Motor neuron (in vitro differentiated cells): ENCODE data around the gene GMPPA. TPM values are rescaled to one million over a fixed set of nuclear protein-coding genes. Genes with fewer than 3 reads are reported as not detected.
A peak's percentile ranks its signal among the peaks of the same experiment; 100 is the strongest.

ENCODE experiments used
- ATAC-seq, 8 experiments: fragments of 200-7000 bp; cut with Tn5 transposase; replicated peaks in 6 of 8; 2 replicates each; pipeline ENCODE4 v1.8.0; 2021; ENCODE audit warnings: mild to moderate bottlenecking in 8 of 8, moderate library complexity in 8 of 8
- H3K27ac ChIP-seq, 2 donors: fragments of 250-450 bp; sonication (Bioruptor Pico); 2 replicates each; pipeline ENCODE4 v1.9.0; 2021; ENCODE audit warnings: antibody characterized with exemption in 2 of 2, mild to moderate bottlenecking in 2 of 2, moderate library complexity in 1 of 2
- H3K4me1 ChIP-seq, 2 donors: fragments of 250-450 bp; sonication (Bioruptor Pico); replicated peaks in 1 of 2; 2 replicates each; pipeline ENCODE4 v1.6.1; 2021; ENCODE audit warnings: antibody characterized with exemption in 2 of 2, mild to moderate bottlenecking in 2 of 2, moderate library complexity in 1 of 2
- H3K4me3 ChIP-seq, 5 donors: fragments of 250-450 bp; sonication (Bioruptor Pico); 2 replicates each; pipeline ENCODE4 v1.9.0; 2021; ENCODE audit warnings: antibody characterized with exemption in 5 of 5, mild to moderate bottlenecking in 5 of 5, moderate library complexity in 4 of 5
- WGBS, 10 experiments: fragments of 450-650 bp; shearing (Covaris generic); methylation state at CpG; one replicate each; pipeline ENCODE4 v1.0.0; 2022; 5-methylcytosine and 5-hydroxymethylcytosine counted together
- in situ Hi-C, 9 experiments: fragments of 400-800 bp; cut with MboI; loops; one replicate each; pipeline ENCODE4 v1.15.0; 2021; ENCODE audit warnings: low sequenced_read_pairs in 9 of 9, low pct_unique_long_range_greater_than_20kb in 2 of 9; ENCODE audit not compliant: unreplicated experiment in 9 of 9
- total RNA-seq, 8 experiments: library from RNA; unstranded; fragments of 300-600 nt; gene quantifications; 2 replicates each; pipeline versions ENCODE4 v1.2.3 to v1.2.4, GENCODE V29; 2022

GMPPA gene
- total RNA-seq, 8 experiments from 2014 or later = 11.9 to 59.7 (median 27.0) TPM

DNA sequence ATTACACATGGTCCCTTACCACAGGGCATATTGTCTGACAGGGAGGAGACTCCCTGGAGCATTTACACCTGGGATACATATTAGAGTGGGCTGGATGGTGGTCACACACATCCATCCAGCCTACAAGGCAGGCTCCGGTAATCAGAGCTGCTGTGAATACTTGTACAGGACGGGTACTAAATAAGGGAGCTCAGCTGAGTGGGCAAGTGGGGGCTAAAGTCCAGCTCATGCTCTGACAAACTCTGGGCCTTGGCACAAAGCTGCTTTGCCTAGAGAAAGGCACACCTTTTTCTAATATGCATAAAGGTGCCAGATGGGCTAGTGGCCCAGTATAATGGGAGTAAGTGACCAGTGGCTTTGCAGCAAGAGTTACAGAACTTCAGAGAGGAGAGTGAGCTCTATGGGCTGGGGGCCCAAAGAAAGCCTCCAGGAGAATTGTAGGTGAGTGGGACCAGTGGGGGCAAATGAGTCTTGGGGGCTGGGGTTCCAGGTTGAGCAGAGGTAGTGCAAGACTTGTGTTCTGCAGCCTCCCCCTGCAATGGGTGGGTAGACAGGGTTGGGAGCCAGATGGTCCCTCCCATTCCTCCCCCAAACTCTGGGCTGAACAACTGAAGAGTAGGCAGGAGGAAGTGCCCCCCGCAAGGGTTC, 46.7 kb downstream of the GMPPA start:
- ATAC-seq = no peak
- in situ Hi-C loops = no loop called here
- 53 to 100% (median 88%) methylated on average over 1 to 3 of the region's 3 CpGs; no CpG with 5 or more reads in 5 of the 10 experiments for WGBS, 10 experiments
- H3K27ac ChIP-seq = no peak overlapping the region
- peak overlapping the region in 2 of 5 donors; percentile 62 to 87 for H3K4me3 ChIP-seq
- peaks cover 6 to 9% of the 10 kb centered on the region in 2 donors for H3K4me1 ChIP-seq

DNA sequence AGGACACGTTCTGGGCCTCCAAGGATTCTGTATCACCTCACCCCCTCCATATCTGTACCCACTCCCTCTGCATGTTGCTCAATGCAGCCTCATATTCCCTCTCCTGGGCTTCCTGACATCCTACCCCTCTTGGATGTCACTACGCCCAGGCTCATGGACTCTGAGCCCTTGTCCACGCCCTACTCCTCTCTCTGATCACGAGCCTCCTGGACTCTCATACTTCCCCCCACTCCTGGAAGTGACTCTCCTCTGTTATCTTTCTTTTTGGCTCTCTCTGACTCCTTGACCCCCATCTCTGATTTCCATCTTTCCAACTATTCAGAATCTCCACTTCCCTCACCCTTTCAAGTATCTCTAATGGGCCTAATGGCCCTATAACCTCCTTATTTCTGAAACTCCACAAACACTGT, 47.3 kb downstream of the GMPPA start:
- peaks cover 6 to 9% of the 10 kb centered on the region in 2 donors for H3K4me1 ChIP-seq
- WGBS, 10 experiments = 20 to 85% (median 68%) methylated on average over 2 to 4 of the region's 4 CpGs; no CpG with 5 or more reads in 3 of the 10 experiments
- in situ Hi-C loops = no loop called here
- H3K27ac ChIP-seq = no peak overlapping the region
- H3K4me3 ChIP-seq = no peak overlapping the region
- no peak for ATAC-seq

DNA sequence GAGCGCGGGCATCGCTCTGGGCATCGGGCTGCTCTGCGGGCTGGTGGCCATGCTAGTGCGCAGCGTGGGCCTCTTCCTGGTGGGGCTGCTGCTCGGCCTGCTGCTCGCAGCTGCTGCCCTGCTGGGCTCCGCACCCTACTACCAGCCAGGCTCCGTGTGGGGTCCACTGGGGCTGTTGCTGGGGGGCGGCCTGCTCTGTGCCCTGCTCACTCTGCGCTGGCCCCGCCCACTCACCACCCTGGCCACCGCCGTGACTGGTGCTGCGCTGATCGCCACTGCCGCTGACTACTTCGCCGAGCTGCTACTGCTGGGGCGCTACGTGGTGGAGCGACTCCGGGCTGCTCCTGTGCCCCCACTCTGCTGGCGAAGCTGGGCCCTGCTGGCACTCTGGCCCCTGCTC, 48.9 kb downstream of the GMPPA start:
- no peak for ATAC-seq
- H3K4me1 ChIP-seq = peaks cover 6 to 15% of the 10 kb centered on the region in 2 donors
- in situ Hi-C loops = no loop called here
- H3K27ac ChIP-seq = no peak overlapping the region
- WGBS, 10 experiments = 73 to 100% (median 100%) methylated on average over 2 to 3 of the region's 26 CpGs; no CpG with 5 or more reads in 7 of the 10 experiments
- no peak overlapping the region for H3K4me3 ChIP-seq

DNA sequence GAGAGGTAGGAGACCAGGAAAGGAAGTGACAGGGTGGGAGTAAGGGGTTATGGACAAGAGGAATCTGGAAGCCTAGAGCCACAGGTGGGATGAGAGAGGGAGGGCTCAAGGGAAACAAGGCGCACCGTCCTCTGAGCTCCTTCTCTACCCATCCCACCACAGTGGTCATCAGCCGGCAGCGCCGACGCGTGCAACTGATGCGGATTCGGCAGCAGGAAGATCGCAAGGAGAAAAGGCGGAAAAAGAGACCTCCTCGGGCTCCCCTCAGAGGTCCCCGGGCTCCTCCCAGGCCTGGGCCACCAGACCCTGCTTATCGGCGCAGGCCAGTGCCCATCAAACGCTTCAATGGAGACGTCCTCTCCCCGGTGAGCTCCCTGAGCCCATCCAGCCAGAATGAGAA, 50.3 kb downstream of the GMPPA start:
- WGBS, 10 experiments = 72 to 100% (median 92%) methylated on average over 1 to 7 of the region's 18 CpGs; no CpG with 5 or more reads in 4 of the 10 experiments
- Histone ChIP-seq H3K4me3 (no peak overlapping the region), H3K4me1 (peaks cover 11 to 20% of the 10 kb centered on the region in 2 donors), H3K27ac (no peak overlapping the region)
- in situ Hi-C loops = no loop called here
- no peak for ATAC-seq

DNA sequence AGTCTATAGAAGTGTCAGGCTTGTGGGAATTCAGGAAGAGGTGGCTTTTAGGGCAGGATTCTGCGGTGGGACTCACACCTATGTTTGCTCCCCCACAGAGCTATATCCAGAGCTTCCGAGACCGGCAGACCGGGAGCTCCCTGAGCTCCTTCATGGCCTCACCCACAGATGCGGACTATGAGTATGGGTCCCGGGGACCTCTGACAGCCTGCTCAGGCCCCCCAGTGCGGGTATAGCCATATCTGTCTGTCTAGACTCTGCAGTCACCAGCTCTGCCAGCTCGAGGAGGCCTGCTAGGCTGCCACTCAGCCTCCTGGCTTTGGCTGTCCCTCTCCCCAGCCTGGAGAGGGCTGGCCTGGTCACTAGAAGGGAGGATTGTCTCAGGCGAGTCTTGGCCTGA, 50.9 kb downstream of the GMPPA start:
- in situ Hi-C loops = no loop called here
- no peak overlapping the region for H3K27ac ChIP-seq
- no peak for ATAC-seq
- H3K4me1 ChIP-seq = peaks cover 10 to 20% of the 10 kb centered on the region in 2 donors
- WGBS, 10 experiments = 64 to 100% (median 100%) methylated on average over 1 to 3 of the region's 9 CpGs; no CpG with 5 or more reads in 7 of the 10 experiments
- H3K4me3 ChIP-seq = no peak overlapping the region

DNA sequence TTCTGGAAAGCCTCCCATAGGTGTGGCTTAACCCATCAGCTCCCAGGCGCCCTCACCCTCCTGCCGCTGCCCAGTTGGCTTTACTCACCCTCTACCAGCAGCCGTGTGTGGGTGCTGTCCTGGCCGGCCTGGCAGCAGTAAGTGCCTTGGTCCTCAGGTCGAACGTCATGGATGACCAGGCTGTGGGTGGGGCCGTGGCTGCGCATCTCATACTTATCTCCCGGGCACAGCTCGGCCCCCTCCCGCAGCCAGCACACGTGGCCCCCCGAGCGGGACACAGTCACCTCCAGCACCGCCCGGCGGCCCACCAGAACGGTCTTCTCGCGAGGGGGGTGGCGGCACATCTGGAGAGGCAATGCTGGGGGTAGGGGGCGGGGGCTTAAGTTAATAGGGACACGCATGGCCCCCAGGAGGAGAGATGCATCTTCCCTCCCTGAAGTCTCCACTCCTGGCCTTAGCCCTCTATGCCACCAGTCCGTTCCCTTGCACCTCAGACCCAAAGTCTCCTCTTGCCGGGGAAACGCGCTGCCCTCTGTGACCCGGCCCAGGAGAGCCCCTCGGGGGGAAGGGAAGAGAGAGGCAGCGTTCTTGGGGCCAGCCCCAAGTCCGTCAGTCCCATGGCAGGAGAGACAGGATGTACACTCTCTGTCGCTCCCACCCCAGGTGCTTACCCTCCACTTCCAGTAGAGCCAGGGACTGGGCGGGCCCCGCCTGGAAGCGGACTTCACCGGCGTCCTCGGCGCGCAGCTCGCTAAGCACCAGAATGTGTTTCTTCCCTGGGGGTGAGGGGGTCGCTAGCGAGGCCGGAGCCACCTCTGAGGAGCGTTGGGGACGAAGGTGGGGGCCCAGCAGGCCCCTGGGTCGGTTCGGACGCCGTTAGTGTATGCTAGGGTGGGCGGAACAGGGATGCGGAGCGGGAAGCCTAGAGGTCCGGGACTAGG, 53.0 kb downstream of the GMPPA start:
- 0 to 10% (median 0%) methylated on average over 2 to 4 of the region's 54 CpGs; no CpG with 5 or more reads in 7 of the 10 experiments for WGBS, 10 experiments
- ATAC-seq = peak; percentile 36 to 51 (median 46)
- in situ Hi-C loops = no loop called here
- peak overlapping the region; percentile 39 to 60 (median 55) for H3K4me3 ChIP-seq
- peak overlapping the region; percentile 44 to 52 for H3K27ac ChIP-seq
- peaks cover 5 to 14% of the 10 kb centered on the region in 2 donors for H3K4me1 ChIP-seq

DNA sequence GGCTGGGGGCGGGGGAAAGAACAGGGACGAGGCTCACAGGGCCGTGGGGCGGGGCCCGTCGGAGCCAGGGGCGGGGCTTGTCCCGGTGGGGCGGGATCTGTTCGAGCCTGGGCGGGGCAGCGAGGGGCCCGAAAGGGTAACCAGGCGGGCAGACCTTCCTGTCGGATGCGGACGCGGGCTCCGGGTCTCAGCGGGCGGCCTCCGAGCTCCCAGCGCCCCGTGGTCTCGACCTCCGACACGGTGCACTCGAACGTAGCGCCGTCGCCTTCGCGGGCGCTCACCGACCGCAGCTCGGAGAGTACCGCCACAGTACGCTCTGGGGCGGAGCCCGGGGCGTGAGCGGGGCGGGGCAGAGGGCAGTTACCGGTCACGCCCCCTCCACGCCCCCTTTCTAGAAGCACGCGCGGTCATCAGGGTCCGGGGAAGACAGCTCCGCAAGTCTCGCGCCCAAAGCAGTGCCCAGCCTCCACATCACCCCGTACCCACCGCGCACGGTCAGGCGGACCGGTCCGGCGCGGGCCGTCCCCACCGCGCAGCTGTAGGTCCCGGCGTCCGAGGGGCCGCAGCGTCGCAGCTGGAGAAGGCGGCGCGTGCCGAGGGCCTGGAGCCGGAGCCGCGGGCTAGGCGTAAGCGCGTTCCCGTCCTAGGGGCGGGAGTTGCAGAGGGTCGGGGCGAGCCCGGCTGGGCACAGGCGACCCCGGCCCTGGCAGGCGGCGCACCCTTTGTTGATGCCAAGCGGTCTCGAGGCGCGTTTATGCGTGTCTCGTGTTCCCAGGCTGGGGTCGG, 53.9 kb downstream of the GMPPA start:
- 0 to 23% (median 2%) methylated on average over 1 to 17 of the region's 99 CpGs; no CpG with 5 or more reads in 7 of the 10 experiments for WGBS, 10 experiments
- Histone ChIP-seq H3K4me1 (peaks cover 5 to 14% of the 10 kb centered on the region in 2 donors), H3K4me3 (peak overlapping the region; percentile 39 to 60 (median 55)), H3K27ac (peak overlapping the region; percentile 20 to 52)
- ATAC-seq = peak; percentile 75 to 86 (median 80)
- in situ Hi-C loops = no loop called here

DNA sequence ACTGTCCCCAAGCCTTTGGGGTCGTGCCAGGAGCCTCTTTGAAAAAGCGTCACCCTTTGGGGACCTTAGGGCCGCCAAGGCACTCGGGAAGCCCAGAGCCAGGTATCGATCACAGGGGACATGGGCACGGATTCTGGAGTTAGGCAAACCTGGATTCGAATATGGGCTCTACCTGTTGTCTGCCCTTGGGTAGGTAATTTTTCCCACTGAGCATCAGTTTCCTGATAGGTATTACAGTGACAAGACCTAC, 54.4 kb downstream of the GMPPA start:
- peak overlapping the region in 1 of 2 donors; percentile 15 for H3K27ac ChIP-seq
- peaks cover 5 to 14% of the 10 kb centered on the region in 2 donors for H3K4me1 ChIP-seq
- 4 to 80% (median 21%) methylated on average over 1 to 4 of the region's 7 CpGs; no CpG with 5 or more reads in 6 of the 10 experiments for WGBS, 10 experiments
- no peak for ATAC-seq
- peak overlapping the region; percentile 39 to 60 (median 55) for H3K4me3 ChIP-seq
- in situ Hi-C loops = no loop called here

DNA sequence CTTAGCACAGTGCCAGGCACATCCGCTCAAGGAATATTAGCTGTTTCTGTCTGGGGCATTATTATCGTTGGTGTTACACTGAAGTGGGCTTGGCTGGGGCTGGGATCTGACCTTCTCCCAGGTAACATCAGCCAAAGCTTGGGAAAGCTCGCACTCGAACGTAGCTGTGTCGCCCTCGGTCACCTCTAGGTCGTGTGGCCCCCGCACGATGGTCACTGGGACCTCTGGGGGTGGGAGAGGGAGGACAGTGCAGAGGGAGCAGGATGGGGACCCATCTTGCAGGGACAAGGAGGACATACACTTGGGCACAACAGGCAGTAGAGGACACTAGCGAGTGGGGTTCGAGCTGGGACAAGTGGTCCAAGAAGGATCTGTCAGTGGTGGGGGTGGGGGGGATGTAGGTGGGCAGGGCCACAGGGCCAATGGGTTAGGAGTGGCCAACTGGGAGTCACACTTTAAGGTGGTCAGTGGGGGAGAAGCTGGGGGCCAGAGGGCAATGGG, 54.8 kb downstream of the GMPPA start:
- H3K4me3 ChIP-seq = peak overlapping the region in 3 of 5 donors; percentile 39 to 58 (median 55)
- 71 to 80% (median 78%) methylated on average over 1 to 6 of the region's 12 CpGs; no CpG with 5 or more reads in 6 of the 10 experiments for WGBS, 10 experiments

DNA sequence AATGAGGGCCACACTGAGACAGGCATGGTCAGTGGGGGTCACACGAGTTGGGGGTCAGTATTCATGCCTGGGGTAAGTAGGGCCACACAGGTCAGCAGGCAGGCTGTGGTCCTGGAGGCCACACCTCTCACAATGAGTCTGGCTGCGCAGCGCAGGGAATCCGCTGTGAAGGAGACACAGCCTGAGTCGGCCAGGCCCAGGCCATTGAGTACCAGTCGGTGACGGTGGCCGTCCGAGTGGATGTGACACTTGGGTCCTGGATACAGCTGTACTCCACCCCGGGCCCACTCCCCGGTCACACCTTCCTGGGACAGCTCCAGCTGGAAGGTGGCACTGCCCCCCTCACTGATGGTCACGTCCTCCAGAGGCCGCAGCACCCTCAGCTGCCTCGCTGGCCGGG, 55.7 kb downstream of the GMPPA start:
- in situ Hi-C loops = no loop called here

More for the DNA sequence above, 54.8 kb downstream of the GMPPA start:
- H3K4me1 ChIP-seq = peaks cover 5 to 14% of the 10 kb centered on the region in 2 donors
- no peak for ATAC-seq
- H3K27ac ChIP-seq = no peak overlapping the region
- in situ Hi-C loops = no loop called here

DNA sequence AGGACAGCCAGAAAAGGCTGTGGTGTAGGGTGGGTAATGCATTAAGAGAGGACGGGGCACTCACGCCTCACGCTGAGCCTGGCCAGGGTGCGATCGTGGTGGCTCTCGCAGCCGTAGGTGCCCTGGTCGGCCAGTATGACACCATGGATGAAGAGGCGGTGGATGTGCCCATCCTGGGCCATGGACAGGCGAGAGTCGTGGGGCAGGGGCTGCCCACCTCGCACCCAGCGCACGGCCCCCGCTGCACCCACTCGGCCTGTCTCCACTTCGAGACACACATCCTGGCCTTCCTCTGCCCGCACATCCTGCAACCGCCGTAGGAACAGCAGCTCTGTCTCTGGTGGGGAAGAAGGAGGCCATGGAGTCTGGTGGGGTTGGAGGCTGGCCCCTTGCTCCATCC, 57.3 kb downstream of the GMPPA start:
- WGBS, 10 experiments = 91% methylated on average over 4 of the region's 20 CpGs; no CpG with 5 or more reads in 9 of the 10 experiments

More for the DNA sequence above, 55.7 kb downstream of the GMPPA start:
- Histone ChIP-seq H3K4me1 (peaks cover 5 to 14% of the 10 kb centered on the region in 2 donors), H3K4me3 (no peak overlapping the region), H3K27ac (no peak overlapping the region)
- 80 to 94% (median 83%) methylated on average over 2 to 7 of the region's 15 CpGs; no CpG with 5 or more reads in 7 of the 10 experiments for WGBS, 10 experiments
- no peak for ATAC-seq

DNA sequence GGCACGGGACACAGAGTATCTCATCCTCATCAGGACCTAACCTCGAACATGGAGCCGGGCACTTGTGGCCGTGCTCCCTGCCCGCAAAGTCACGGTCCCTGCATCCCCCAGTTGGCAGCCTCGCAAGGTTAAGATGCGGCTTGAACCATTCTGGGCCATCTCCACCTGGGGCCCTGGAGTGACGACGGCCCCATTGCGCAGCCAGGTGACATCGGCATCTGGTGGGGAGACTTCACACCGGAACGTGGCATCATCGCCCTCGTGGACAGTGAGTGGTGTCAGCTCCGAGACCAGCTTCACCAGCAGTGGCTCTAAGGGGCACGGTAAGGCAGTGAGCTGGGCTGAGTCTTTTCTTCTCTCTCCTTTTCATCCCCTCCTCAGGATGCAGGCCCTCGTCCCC, 57.7 kb downstream of the GMPPA start:
- in situ Hi-C loops = no loop called here
- Histone ChIP-seq H3K4me3 (no peak overlapping the region), H3K27ac (no peak overlapping the region), H3K4me1 (peaks cover 5 to 12% of the 10 kb centered on the region in 2 donors)
- ATAC-seq = no peak
- 17 to 92% (median 67%) methylated on average over 1 to 8 of the region's 19 CpGs; no CpG with 5 or more reads in 5 of the 10 experiments for WGBS, 10 experiments

More for the DNA sequence above, 57.3 kb downstream of the GMPPA start:
- no peak for ATAC-seq
- no peak overlapping the region for H3K4me3 ChIP-seq
- H3K27ac ChIP-seq = no peak overlapping the region
- H3K4me1 ChIP-seq = peaks cover 5 to 14% of the 10 kb centered on the region in 2 donors
- in situ Hi-C loops = no loop called here
